Small intestine (tissue), 16 donors: ENCODE measurements around the gene C16orf74. TPM values are rescaled to one million over a fixed set of nuclear protein-coding genes. Genes with fewer than 3 reads are reported as not detected.
A peak's percentile ranks its signal among the peaks of the same experiment; 100 is the strongest.

ENCODE experiments used
- DNase-seq, 2 donors: peaks; one replicate each; pipeline versions ENCODE4 v3.0.0 to v3.0.0-alpha.2; 2013
- FAIRE-seq: peaks from 2 replicates; lab custom pipeline; 2012; peaks lifted over from hg19 to GRCh38; lab: Jason Lieb, UNC
- H3K27ac ChIP-seq, 3 donors: one replicate each; pipeline ENCODE4 v1.5.1; 2013; ENCODE audit warnings: low read length in 2 of 3, mild to moderate bottlenecking in 2 of 3, control low read depth in 1 of 3, inconsistent platforms in 1 of 3, low read depth in 1 of 3, moderate library complexity in 1 of 3
- H3K27me3 ChIP-seq, 3 donors: one replicate each; pipeline ENCODE4 v1.6.1; 2013; ENCODE audit warnings: low read length in 3 of 3, inconsistent platforms in 1 of 3; ENCODE audit not compliant: control insufficient read depth in 3 of 3, insufficient read depth in 3 of 3
- H3K36me3 ChIP-seq, 3 donors: one replicate each; pipeline ENCODE4 v1.6.1; 2013; ENCODE audit warnings: low read length in 3 of 3, inconsistent platforms in 1 of 3, low read depth in 1 of 3, mild to moderate bottlenecking in 1 of 3, moderate library complexity in 1 of 3; ENCODE audit not compliant: control insufficient read depth in 3 of 3, insufficient read depth in 2 of 3
- H3K4me1 ChIP-seq, 3 donors: one replicate each; pipeline ENCODE4 v1.6.1; 2013; ENCODE audit warnings: low read length in 2 of 3, inconsistent platforms in 1 of 3, low read depth in 1 of 3, mild to moderate bottlenecking in 1 of 3, moderate library complexity in 1 of 3; ENCODE audit not compliant: control insufficient read depth in 3 of 3, insufficient read depth in 2 of 3
- H3K4me3 ChIP-seq, 3 donors: one replicate each; pipeline ENCODE4 v1.5.1; 2013; ENCODE audit warnings: low read length in 3 of 3, control low read depth in 1 of 3, inconsistent platforms in 1 of 3, low read depth in 1 of 3, mild to moderate bottlenecking in 1 of 3, moderate library complexity in 1 of 3
- H3K9me3 ChIP-seq, 2 donors: one replicate each; pipeline ENCODE4 v1.6.1; 2013; ENCODE audit warnings: low read depth in 1 of 2, low read length in 1 of 2; ENCODE audit not compliant: control insufficient read depth in 2 of 2, insufficient read depth in 1 of 2
- WGBS, 3 donors: extraction: QIAGEN DNeasy Blood & Tissue Kit; methylation state at CpG; one replicate each; pipeline ENCODE4 v1.1.7; 2013; 5-methylcytosine and 5-hydroxymethylcytosine counted together
- long read RNA-seq, 10 donors: transcript quantifications; one replicate each; lab custom pipeline, GENCODE V29; 2026
- polyA plus RNA-seq, 4 donors: library from polyadenylated mRNA; stranded (reverse) in 3 of 4; unstranded in 1 of 4; fragments of 200-250 nt in 3 of 4; fragments of 120-200 nt in 1 of 4; gene quantifications; one replicate each; pipeline versions ENCODE4 v1.2.1 to v1.2.3, GENCODE V29; 2013
- donor health status: healthy with polysubstance abuse.
- donor health status: control.
- donor health status: control.
- donor health status: Bipolar disorder and iron deficiency.
- donor health status: healthy.

Gene C16orf74
- polyA plus RNA-seq, result 1 to 10 TPM in 3 of 4 donors, not detected in 1; 1.2 to 5.6 (median 4.9) TPM
- long read RNA-seq, donor 1, result 0 reads
- long read RNA-seq, donor 2, partial matches to known transcripts, result 455 of 475 reads
- long read RNA-seq, donor 2, other reads (novel, unspliced or antisense), result 20 of 475 reads
- long read RNA-seq, donor 3, result 0 reads
- long read RNA-seq, donor 4, partial matches to known transcripts, result 0 of 1 reads
- long read RNA-seq, donor 4, other reads (novel, unspliced or antisense), result 0 of 1 reads
- long read RNA-seq, donor 5, result 0 reads
- long read RNA-seq, donor 6, result 0 reads
- long read RNA-seq, donor 7, partial matches to known transcripts, result 0 of 2 reads
- long read RNA-seq, donor 7, other reads (novel, unspliced or antisense), result 0 of 2 reads
- long read RNA-seq, donor 8, result 0 reads
- long read RNA-seq, donor 9, partial matches to known transcripts, result 0 of 1 reads
- long read RNA-seq, donor 9, other reads (novel, unspliced or antisense), result 0 of 1 reads
- long read RNA-seq, donor 10, partial matches to known transcripts, result 0 of 2 reads
- long read RNA-seq, donor 10, other reads (novel, unspliced or antisense), result 0 of 2 reads

GRCh38 chr16:85750827-85751697 is at the start of gene C16orf74:
Gene C16orf74, minus strand, starts transcription at chr16:85751096. Its CDS starts 15,879 bp downstream, at chr16:85735217.
- Histone ChIP-seq H3K27me3 (peaks cover 2 to 56% (median 4%) of the 10 kb centered on the region in 3 donors), H3K36me3 (peaks cover 0 to 2% (median 0%) of the 10 kb centered on the region in 3 donors), H3K4me1 (peaks cover 0 to 32% (median 3%) of the 10 kb centered on the region in 3 donors), H3K4me3 (peak within 1 kb of the TSS; percentile 17 to 52 (median 23)), H3K27ac (no peak within 1 kb of the TSS), H3K9me3 (no peaks in the 10 kb centered on the region)
- WGBS, 3 donors, result 4 to 8% (median 5%) methylated on average over 48 to 96 of the region's 96 CpGs
- DNase-seq, result peak; percentile 57 to 74
- FAIRE-seq, result no peak

- FAIRE-seq (no peak), DNase-seq (no peak)
- no peaks in the 10 kb centered on the region for H3K27me3 ChIP-seq
- peaks cover 13 to 41% (median 15%) of the 10 kb centered on the region in 3 donors for H3K36me3 ChIP-seq
- peaks cover 0 to 7% (median 2%) of the 10 kb centered on the region in 3 donors for H3K4me1 ChIP-seq
- WGBS, 3 donors, result 0 to 13% (median 9%) methylated on average over 9 of the region's 9 CpGs
- H3K9me3 ChIP-seq, result no peaks in the 10 kb centered on the region
- H3K4me3 ChIP-seq, result peak overlapping the region; percentile 79 to 97 (median 93)
- peak overlapping the region; percentile 35 to 94 (median 78) for H3K27ac ChIP-seq
Observed at GRCh38 chr16:85800321-85800669, 49.4 kb upstream of the C16orf74 start.

- DNase-seq (peak; percentile 96 to 97), FAIRE-seq (no peak)
- no peaks in the 10 kb centered on the region for H3K27me3 ChIP-seq
- H3K9me3 ChIP-seq, result no peaks in the 10 kb centered on the region
- peak within 1 kb of the TSS; percentile 79 to 97 (median 93) for H3K4me3 ChIP-seq
- peak within 1 kb of the TSS; percentile 78 to 94 (median 92) for H3K27ac ChIP-seq
- H3K36me3 ChIP-seq, result peaks cover 9 to 41% (median 9%) of the 10 kb centered on the region in 3 donors
- H3K4me1 ChIP-seq, result peaks cover 0 to 7% (median 2%) of the 10 kb centered on the region in 3 donors
- WGBS, 3 donors, result 0% methylated on average over 46 to 87 of the region's 87 CpGs
Observed at GRCh38 chr16:85799497-85800320, 48.8 kb upstream of the C16orf74 start, which contains the start of the genes COX4I1 and EMC8. Gene COX4I1, plus strand, starts transcription at chr16:85799695. Its CDS starts 1,511 bp downstream, at chr16:85801206. Gene EMC8, minus strand, starts transcription at chr16:85799544. Its CDS starts 249 bp downstream, at chr16:85799295.

GRCh38 chr16:85798901-85799496 is 48.1 kb upstream of the C16orf74 start:
- H3K4me1 ChIP-seq, result peaks cover 0 to 7% (median 2%) of the 10 kb centered on the region in 3 donors
- peak overlapping the region; percentile 79 to 97 (median 93) for H3K4me3 ChIP-seq
- H3K9me3 ChIP-seq, result no peaks in the 10 kb centered on the region
- peak overlapping the region; percentile 44 to 94 (median 54) for H3K27ac ChIP-seq
- no peak for FAIRE-seq
- peaks cover 9 to 41% (median 9%) of the 10 kb centered on the region in 3 donors for H3K36me3 ChIP-seq
- 0% methylated on average over 37 to 51 of the region's 51 CpGs for WGBS, 3 donors
- no peak for DNase-seq
- H3K27me3 ChIP-seq, result no peaks in the 10 kb centered on the region

DNA sequence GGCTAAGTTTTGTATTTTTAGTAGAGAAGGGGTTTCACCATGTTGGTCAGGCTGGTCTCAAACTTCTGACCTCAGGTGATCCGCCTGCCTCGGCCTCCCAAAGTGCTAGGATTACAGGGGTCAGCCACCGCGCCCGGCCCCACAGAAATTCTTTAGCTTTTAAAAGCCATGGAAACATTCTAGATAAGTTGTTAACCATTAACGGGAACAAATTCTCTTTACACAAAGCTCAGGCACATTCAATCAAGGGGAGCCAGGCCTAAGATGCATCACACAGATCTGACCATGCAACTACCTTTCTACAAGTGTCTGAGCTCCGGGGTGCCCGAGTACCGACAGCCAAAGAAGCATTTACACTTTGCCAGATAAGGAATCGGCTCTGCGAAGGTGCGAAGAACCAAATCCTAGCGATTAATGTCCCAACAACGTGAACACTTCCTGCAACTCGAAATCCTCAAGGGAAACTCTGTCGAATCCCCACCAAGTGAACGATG is 47.4 kb upstream of the C16orf74 start:
- peak; percentile 15 to 57 for DNase-seq
- H3K4me1 ChIP-seq, result peaks cover 0 to 7% (median 2%) of the 10 kb centered on the region in 3 donors

GRCh38 chr16:85796599-85796998 is 45.7 kb upstream of the C16orf74 start:
- Histone ChIP-seq H3K27me3 (no peaks in the 10 kb centered on the region), H3K27ac (no peak overlapping the region), H3K9me3 (peaks cover 0 to 2% of the 10 kb centered on the region in 2 donors), H3K4me3 (no peak overlapping the region), H3K36me3 (peaks cover 7 to 41% (median 19%) of the 10 kb centered on the region in 3 donors), H3K4me1 (peaks cover 0 to 7% (median 2%) of the 10 kb centered on the region in 3 donors)
- FAIRE-seq (no peak), DNase-seq (no peak)
- WGBS, 3 donors, result 91 to 93% (median 91%) methylated on average over 7 of the region's 7 CpGs

More for the DNA sequence above, 47.4 kb upstream of the C16orf74 start:
- Histone ChIP-seq H3K27ac (peak overlapping the region in 2 of 3 donors; percentile 12 to 44), H3K27me3 (no peaks in the 10 kb centered on the region), H3K9me3 (no peaks in the 10 kb centered on the region), H3K4me3 (peak overlapping the region; percentile 79 to 97 (median 93)), H3K36me3 (peaks cover 8 to 39% (median 11%) of the 10 kb centered on the region in 3 donors)
- 4 to 18% (median 13%) methylated on average over 17 of the region's 17 CpGs for WGBS, 3 donors
- FAIRE-seq, result no peak

DNA sequence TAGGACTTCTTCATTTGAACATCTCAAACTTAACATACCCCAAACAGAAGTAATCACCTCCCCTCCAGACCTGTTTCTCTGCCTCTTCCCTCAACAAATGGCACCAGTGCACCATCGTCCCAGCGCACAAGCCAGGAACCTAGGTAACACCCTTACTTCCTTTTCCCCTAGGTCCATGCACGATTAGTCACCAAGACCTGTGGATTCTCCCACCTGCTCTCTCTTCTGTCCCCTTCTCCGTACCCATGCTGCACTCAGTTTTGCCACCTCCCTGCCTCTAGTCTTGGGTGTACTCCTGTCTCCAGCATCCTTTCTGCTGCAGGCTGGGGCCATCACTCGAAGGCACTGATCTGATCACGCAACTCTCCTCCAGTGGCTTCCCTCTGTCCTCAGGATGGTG is 45.3 kb upstream of the C16orf74 start:
- peaks cover 7 to 46% (median 17%) of the 10 kb centered on the region in 3 donors for H3K36me3 ChIP-seq
- peaks cover 0 to 7% (median 2%) of the 10 kb centered on the region in 3 donors for H3K4me1 ChIP-seq
- H3K27me3 ChIP-seq, result no peaks in the 10 kb centered on the region
- no peak overlapping the region for H3K27ac ChIP-seq
- DNase-seq, result no peak
- WGBS, 3 donors, result 85 to 90% (median 90%) methylated on average over 6 of the region's 6 CpGs
- no peak overlapping the region for H3K4me3 ChIP-seq
- peaks cover 0 to 3% of the 10 kb centered on the region in 2 donors for H3K9me3 ChIP-seq
- no peak for FAIRE-seq
